Transverse colon (tissue), 3 donors: ENCODE data around the gene NTRK3.

Experiments
- CTCF ChIP-seq, 5 experiments: fragments of 200-600 bp in 3 of 5; fragments of 450-650 bp in 2 of 5; sonication (generic) in 3 of 5; IDR thresholded peaks; 1 replicate in 2 of 5; 2 replicates in 3 of 5; pipeline ENCODE4 v1.5.1; 2016 to 2017; ENCODE audit warnings: antibody characterized with exemption in 5 of 5, inconsistent platforms in 3 of 5, mild to moderate bottlenecking in 2 of 5, moderate library complexity in 1 of 5
- EP300 ChIP-seq: sonication (generic); formaldehyde crosslinking; IDR thresholded peaks from one replicate; pipeline ENCODE4 v1.6.1; 2017; ENCODE audit warnings: antibody characterized with exemption, low read depth

- TF ChIP-seq CTCF (IDR thresholded peaks at IDR 0.05) (no peak), EP300 (no peak)
These were observed 94.9 kb downstream of the NTRK3 start for GRCh38 chr15:88161636-88162035.
